Fibroblast of lung (primary cell): Measurements from ENCODE around the gene PTPRM. TPM values are rescaled to one million over a fixed set of nuclear protein-coding genes. Genes with fewer than 3 reads are reported as not detected.

Experiments used
- DNase-seq, 2 donors: peaks; one replicate each; pipeline versions ENCODE4 v3.0.0 to v3.0.0-alpha.2; 2010; ENCODE audit warnings: low read depth in 2 of 2
- H2AFZ ChIP-seq: 2 replicates; pipeline ENCODE4 v1.5.1; 2012; ENCODE audit warnings: low read length, control low read depth, inconsistent platforms
- H3K27ac ChIP-seq: 2 replicates; pipeline ENCODE4 v1.5.1; 2011; ENCODE audit warnings: low read length, control low read depth; ENCODE audit not compliant: insufficient read depth
- H3K27me3 ChIP-seq: 2 replicates; pipeline ENCODE4 v1.5.1; 2011; ENCODE audit warnings: mild to moderate bottlenecking, low read length; ENCODE audit not compliant: control insufficient read depth, insufficient read depth
- H3K36me3 ChIP-seq: 2 replicates; pipeline ENCODE4 v1.5.1; 2011; ENCODE audit warnings: low read length; ENCODE audit not compliant: control insufficient read depth, insufficient read depth
- H3K4me1 ChIP-seq: 2 replicates; pipeline ENCODE4 v1.5.1; 2011; ENCODE audit warnings: low read length; ENCODE audit not compliant: control insufficient read depth, insufficient read depth; ENCODE audit errors: extremely low read depth
- H3K4me2 ChIP-seq: 2 replicates; pipeline ENCODE4 v1.5.1; 2011; ENCODE audit warnings: low read length, control low read depth; ENCODE audit not compliant: insufficient read depth; ENCODE audit errors: extremely low read depth
- H3K4me3 ChIP-seq, 4 experiments: fragments of 200-600 bp in 1 of 4; sonication (generic) in 1 of 4; replicated peaks in 1 of 4; 2 replicates each; pipeline ENCODE4 v1.5.1; 2011 to 2016; ENCODE audit warnings: low read length in 4 of 4, low read depth in 3 of 4, mild to moderate bottlenecking in 3 of 4, control low read depth in 2 of 4, inconsistent platforms in 1 of 4, mixed read lengths in 1 of 4; ENCODE audit not compliant: insufficient read depth in 1 of 4; ENCODE audit errors: control extremely low read depth in 1 of 4
- H3K79me2 ChIP-seq: 2 replicates; pipeline ENCODE4 v1.5.1; 2012; ENCODE audit warnings: mild to moderate bottlenecking, low read length, inconsistent platforms; ENCODE audit not compliant: control insufficient read depth, insufficient read depth
- H3K9ac ChIP-seq: 2 replicates; pipeline ENCODE4 v1.5.1; 2011; ENCODE audit warnings: mild to moderate bottlenecking, low read length, control low read depth; ENCODE audit not compliant: insufficient read depth
- H3K9me3 ChIP-seq: 2 replicates; pipeline ENCODE4 v1.5.1; 2012; ENCODE audit warnings: low read depth, low read length; ENCODE audit not compliant: control insufficient read depth, insufficient read depth
- H4K20me1 ChIP-seq: 2 replicates; pipeline ENCODE4 v1.5.1; 2011; ENCODE audit warnings: low read length; ENCODE audit not compliant: control insufficient read depth, insufficient read depth; ENCODE audit errors: extremely low read depth
- CTCF ChIP-seq, 2 donors: IDR thresholded peaks in 1 of 2; conservative IDR thresholded peaks in 1 of 2; 1 replicate in 1 of 2; 2 replicates in 1 of 2; pipeline ENCODE4 v1.5.1; 2011 to 2012; ENCODE audit warnings: low read length in 2 of 2, control low read depth in 1 of 2, inconsistent platforms in 1 of 2, low read depth in 1 of 2, mild to moderate bottlenecking in 1 of 2
- EZH2 ChIP-seq: IDR thresholded peaks from 2 replicates; pipeline ENCODE4 v1.5.1; 2012; ENCODE audit warnings: low read length, control low read depth, mild to moderate bottlenecking; ENCODE audit errors: missing control alignments
- polyA plus RNA-seq, 2 donors: library from polyadenylated mRNA; depleted of rRNA in 1 of 2; stranded (reverse) in 1 of 2; unstranded in 1 of 2; fragments of >200 nt; gene quantifications; 2 replicates each; pipeline ENCODE4 v1.2.1, GENCODE V29; 2011 to 2012; ENCODE audit warnings: missing spikeins in 1 of 2
- total RNA-seq: library from RNA; depleted of rRNA; stranded (reverse); fragments of >200 nt; gene quantifications from 2 replicates; pipeline ENCODE4 v1.2.1, GENCODE V29; 2014

Gene PTPRM
- total and polyA plus RNA-seq, 2 donors (not counting 1 experiment from before 2014, with no cell fraction given), result 86.6 to 87.0 TPM

GRCh38 chr18:8290913-8291312, 723.8 kb downstream of the PTPRM start:
- Histone ChIP-seq H3K36me3 (no peaks in the 10 kb centered on the region), H2AFZ (no peak overlapping the region)
- DNase-seq, result no peak

GRCh38 chr18:8293184-8293583, 726.1 kb downstream of the PTPRM start:
- H3K27me3 ChIP-seq, result no peaks in the 10 kb centered on the region
- no peaks in the 10 kb centered on the region for H4K20me1 ChIP-seq
- no peaks in the 10 kb centered on the region for H3K9me3 ChIP-seq
- no peaks in the 10 kb centered on the region for H3K36me3 ChIP-seq
- no peak for TF ChIP-seq CTCF (conservative IDR thresholded peaks at IDR 0.05 in 1 of 2, IDR thresholded peaks at IDR 0.05 in 1 of 2; ENCODE audit: low read depth in 1 of 2, low read length in 2 of 2)
- TF ChIP-seq EZH2, result no peak
- H2AFZ ChIP-seq, result no peak overlapping the region
- H3K79me2 ChIP-seq, result no peaks in the 10 kb centered on the region
- no peak overlapping the region for H3K9ac ChIP-seq
- no peak for DNase-seq
- H3K4me2 ChIP-seq, result no peak overlapping the region
- H3K4me3 ChIP-seq, result no peak overlapping the region
- no peaks in the 10 kb centered on the region for H3K4me1 ChIP-seq
- H3K27ac ChIP-seq, result no peak overlapping the region

More at GRCh38 chr18:8290913-8291312, 723.8 kb downstream of the PTPRM start:
- Histone ChIP-seq H3K79me2 (no peaks in the 10 kb centered on the region), H3K4me1 (no peaks in the 10 kb centered on the region), H3K9ac (no peak overlapping the region), H3K9me3 (no peaks in the 10 kb centered on the region), H3K4me2 (no peak overlapping the region), H3K27me3 (no peaks in the 10 kb centered on the region), H3K4me3 (no peak overlapping the region), H3K27ac (no peak overlapping the region), H4K20me1 (no peaks in the 10 kb centered on the region)
- TF ChIP-seq EZH2, result no peak
- TF ChIP-seq CTCF (conservative IDR thresholded peaks at IDR 0.05 in 1 of 2, IDR thresholded peaks at IDR 0.05 in 1 of 2; ENCODE audit: low read depth in 1 of 2, low read length in 2 of 2), result no peak

GRCh38 chr18:8296886-8297616, 729.9 kb downstream of the PTPRM start:
- H3K4me3 ChIP-seq, result no peak overlapping the region
- H3K36me3 ChIP-seq, result no peaks in the 10 kb centered on the region
- no peaks in the 10 kb centered on the region for H3K9me3 ChIP-seq
- no peak overlapping the region for H3K27ac ChIP-seq
- no peaks in the 10 kb centered on the region for H3K79me2 ChIP-seq
- no peak overlapping the region for H2AFZ ChIP-seq
- H3K27me3 ChIP-seq, result no peaks in the 10 kb centered on the region
- no peaks in the 10 kb centered on the region for H3K4me1 ChIP-seq
- no peak overlapping the region for H3K9ac ChIP-seq
- no peak for TF ChIP-seq CTCF (conservative IDR thresholded peaks at IDR 0.05 in 1 of 2, IDR thresholded peaks at IDR 0.05 in 1 of 2; ENCODE audit: low read depth in 1 of 2, low read length in 2 of 2)
- TF ChIP-seq EZH2, result no peak
- DNase-seq, result no peak
- no peak overlapping the region for H3K4me2 ChIP-seq
- no peaks in the 10 kb centered on the region for H4K20me1 ChIP-seq
